Ecto neural progenitor cell (in vitro differentiated cells): ENCODE results near the gene KCNAB3.
A peak's percentile ranks its signal among the peaks of the same experiment; 100 is the strongest.

ENCODE experiments used
- DNase-seq: peaks from one replicate; pipeline ENCODE4 v3.0.0-alpha.2; 2018; ENCODE audit warnings: low spot score

KCNAB3 gene

GRCh38 chr17:7875804-7876370 is 53.8 kb downstream of the KCNAB3 start:
- no peak for DNase-seq

- DNase-seq = peak; percentile 44
Observed at GRCh38 chr17:7873051-7873450, 56.6 kb downstream of the KCNAB3 start.
